HepG2 (cell line): ENCODE results near the gene BFSP1. TPM values are rescaled to one million over a fixed set of nuclear protein-coding genes. Genes with fewer than 3 reads are reported as not detected.

Source experiments
- DNMT1 ChIP-seq: sonication (generic); formaldehyde crosslinking; IDR thresholded peaks from 2 replicates; pipeline ENCODE4 v1.5.1; 2020; ENCODE audit warnings: mild to moderate bottlenecking, missing genetic modification reagents
- ELF3 ChIP-seq: IDR thresholded peaks from 2 replicates; pipeline ENCODE4 v1.6.1; 2016; ENCODE audit warnings: missing genetic modification reagents, missing compliant biosample characterization
- HDAC2 ChIP-seq: sonication (generic); formaldehyde crosslinking; IDR thresholded peaks from 2 replicates; pipeline ENCODE4 v1.4.0; 2020; ENCODE audit warnings: missing genetic modification reagents
- HMG20B ChIP-seq: conservative IDR thresholded peaks from 2 replicates; pipeline ENCODE4 v1.6.1; 2016; ENCODE audit warnings: missing genetic modification reagents, missing compliant biosample characterization
- HOXD1 ChIP-seq: sonication (generic); formaldehyde crosslinking; IDR thresholded peaks from 2 replicates; pipeline ENCODE4 v1.5.0; 2020; ENCODE audit warnings: missing genetic modification reagents
- ISX ChIP-seq: sonication (generic); formaldehyde crosslinking; conservative IDR thresholded peaks from 2 replicates; pipeline ENCODE4 v1.5.0; 2020; ENCODE audit warnings: missing genetic modification reagents
- KDM5B ChIP-seq: sonication (generic); formaldehyde crosslinking; IDR thresholded peaks from 2 replicates; pipeline ENCODE4 v1.4.0; 2020; ENCODE audit warnings: missing genetic modification reagents, mild to moderate bottlenecking, borderline replicate concordance
- MED1 ChIP-seq: sonication (generic); formaldehyde crosslinking; IDR thresholded peaks from 2 replicates; pipeline ENCODE4 v1.4.0; 2020; ENCODE audit warnings: missing genetic modification reagents
- MXD4 ChIP-seq: IDR thresholded peaks from 2 replicates; pipeline ENCODE4 v1.6.1; 2016; ENCODE audit warnings: mild to moderate bottlenecking, missing biosample characterization, missing genetic modification reagents
- NFIB ChIP-seq: sonication (generic); formaldehyde crosslinking; IDR thresholded peaks from 2 replicates; pipeline ENCODE4 v1.9.0; 2021; ENCODE audit warnings: missing genetic modification reagents, mild to moderate bottlenecking, borderline replicate concordance
- NFIC ChIP-seq: IDR thresholded peaks from 2 replicates; pipeline ENCODE4 v1.6.1; 2012; ENCODE audit warnings: mild to moderate bottlenecking, low read length, inconsistent platforms
- NKX3-1 ChIP-seq: sonication (generic); formaldehyde crosslinking; IDR thresholded peaks from 2 replicates; pipeline ENCODE4 v1.5.0; 2020; ENCODE audit warnings: missing genetic modification reagents
- POLR2AphosphoS5 ChIP-seq: IDR thresholded peaks from 2 replicates; pipeline ENCODE4 v1.6.1; 2012; ENCODE audit warnings: low read depth, low read length
- RFXAP ChIP-seq: sonication (generic); formaldehyde crosslinking; IDR thresholded peaks from 2 replicates; pipeline ENCODE4 v1.4.0; 2020; ENCODE audit warnings: missing genetic modification reagents, borderline replicate concordance
- RXRB ChIP-seq: IDR thresholded peaks from 2 replicates; pipeline ENCODE4 v1.6.1; 2016; ENCODE audit warnings: borderline replicate concordance, missing genetic modification reagents, missing compliant biosample characterization
- SMARCE1 ChIP-seq: fragments of 450-650 bp; IDR thresholded peaks from 2 replicates; pipeline ENCODE4 v1.6.1; 2017; ENCODE audit warnings: borderline replicate concordance
- SP140L ChIP-seq: sonication (generic); formaldehyde crosslinking; IDR thresholded peaks from 2 replicates; pipeline ENCODE4 v1.4.0; 2020; ENCODE audit warnings: missing genetic modification reagents, borderline replicate concordance
- YEATS2 ChIP-seq: sonication (generic); formaldehyde crosslinking; IDR thresholded peaks from 2 replicates; pipeline ENCODE4 v1.4.0; 2020; ENCODE audit warnings: missing genetic modification reagents, borderline replicate concordance
- ZBTB1 ChIP-seq: sonication (generic); formaldehyde crosslinking; IDR thresholded peaks from 2 replicates; pipeline ENCODE4 v1.4.0; 2020; ENCODE audit warnings: missing genetic modification reagents, borderline replicate concordance
- ZBTB46 ChIP-seq: sonication (generic); formaldehyde crosslinking; IDR thresholded peaks from 2 replicates; pipeline ENCODE4 v1.4.0; 2020; ENCODE audit warnings: mild to moderate bottlenecking, missing genetic modification reagents, borderline replicate concordance
- ZFP36 ChIP-seq: fragments of 150-350 bp; IDR thresholded peaks from 2 replicates; pipeline ENCODE4 v1.6.1; 2018; ENCODE audit warnings: borderline replicate concordance, low read length, low read depth; ENCODE audit not compliant: partially characterized antibody
- ZNF512 ChIP-seq: sonication (generic); formaldehyde crosslinking; IDR thresholded peaks from 2 replicates; pipeline ENCODE4 v1.4.0; 2020; ENCODE audit warnings: mild to moderate bottlenecking, missing genetic modification reagents
- ZNF549 ChIP-seq: sonication (generic); formaldehyde crosslinking; IDR thresholded peaks from 2 replicates; pipeline ENCODE4 v1.5.0; 2020; ENCODE audit warnings: missing genetic modification reagents
- ZNF773 ChIP-seq: sonication (generic); formaldehyde crosslinking; IDR thresholded peaks from 2 replicates; pipeline ENCODE4 v1.4.0; 2020; ENCODE audit warnings: missing genetic modification reagents, borderline replicate concordance
- ZNF792 ChIP-seq: IDR thresholded peaks from 2 replicates; pipeline ENCODE4 v1.6.1; 2016
- polyA plus RNA-seq, 8 experiments: library from polyadenylated mRNA; depleted of rRNA in 3 of 8; stranded (reverse) in 7 of 8; unstranded in 1 of 8; fragments of >200 nt; fragmentation: Illumina TruSeq in 4 of 8; extraction: Trizol in 4 of 8; gene quantifications; 2 replicates each; pipeline versions ENCODE4 v1.2.1 to v1.2.3, GENCODE V29; 2011 to 2016; ENCODE audit warnings: low read depth in 4 of 8, missing spikeins in 1 of 8, mixed read lengths in 1 of 8; ENCODE audit not compliant: insufficient read depth in 1 of 8
- total RNA-seq, 5 experiments: library from RNA; depleted of rRNA; stranded (reverse); fragments of >200 nt; fragmentation: Illumina TruSeq; extraction: Trizol; gene quantifications; 2 replicates each; pipeline ENCODE4 v1.2.3, GENCODE V29; 2016; ENCODE audit warnings: low read depth in 1 of 5
- TF ChIP-seq, protein P1 (sequence below): sonication (generic); formaldehyde crosslinking; IDR thresholded peaks from 2 replicates; pipeline ENCODE4 v1.9.0; 2022; ENCODE audit warnings: missing genetic modification reagents, mild to moderate bottlenecking, borderline replicate concordance

BFSP1 gene
- total and polyA plus RNA-seq, 2 of the 13 experiments (the other 11 are each of a cell fraction or from before 2014, with no cell fraction given), result 0.22 to 0.26 TPM

- no peak for TF ChIP-seq ZBTB46 (CRISPR knock-in tag)
- no peak for TF ChIP-seq HDAC2 (CRISPR knock-in tag)
- TF ChIP-seq POLR2AphosphoS5, result no peak
- no peak for TF ChIP-seq ZNF773
- TF ChIP-seq NFIB (CRISPR knock-in tag), result no peak
- no peak for TF ChIP-seq MED1 (CRISPR knock-in tag)
- TF ChIP-seq ELF3 (CRISPR knock-in tag), result peak; percentile 2; the same call in 1 of the 2 replicates
- TF ChIP-seq MXD4 (CRISPR knock-in tag), result peak; percentile 15; the same call in 1 of the 2 replicates
- TF ChIP-seq NFIC, result no peak
- no peak for TF ChIP-seq ZNF549 (CRISPR knock-in tag)
- no peak for TF ChIP-seq RXRB (CRISPR knock-in tag)
- no peak for TF ChIP-seq RFXAP (CRISPR knock-in tag)
- TF ChIP-seq ISX, result no peak
- no peak for TF ChIP-seq ZBTB1
- no peak for TF ChIP-seq ZFP36
- TF ChIP-seq SP140L, result no peak
- no peak for TF ChIP-seq HMG20B (CRISPR knock-in tag)
- TF ChIP-seq KDM5B, result 0 out of 2 replicates have a peak, but pooled peaks have one; percentile 51
- no peak for TF ChIP-seq HOXD1 (CRISPR knock-in tag)
- TF ChIP-seq SMARCE1, result no peak
- TF ChIP-seq ZNF792 (CRISPR knock-in tag), result no peak
- TF ChIP-seq DNMT1 (CRISPR knock-in tag), result no peak
- TF ChIP-seq NKX3-1 (CRISPR knock-in tag), result no peak
- TF ChIP-seq ZNF512 (CRISPR knock-in tag), result no peak
- TF ChIP-seq, protein P1, sequence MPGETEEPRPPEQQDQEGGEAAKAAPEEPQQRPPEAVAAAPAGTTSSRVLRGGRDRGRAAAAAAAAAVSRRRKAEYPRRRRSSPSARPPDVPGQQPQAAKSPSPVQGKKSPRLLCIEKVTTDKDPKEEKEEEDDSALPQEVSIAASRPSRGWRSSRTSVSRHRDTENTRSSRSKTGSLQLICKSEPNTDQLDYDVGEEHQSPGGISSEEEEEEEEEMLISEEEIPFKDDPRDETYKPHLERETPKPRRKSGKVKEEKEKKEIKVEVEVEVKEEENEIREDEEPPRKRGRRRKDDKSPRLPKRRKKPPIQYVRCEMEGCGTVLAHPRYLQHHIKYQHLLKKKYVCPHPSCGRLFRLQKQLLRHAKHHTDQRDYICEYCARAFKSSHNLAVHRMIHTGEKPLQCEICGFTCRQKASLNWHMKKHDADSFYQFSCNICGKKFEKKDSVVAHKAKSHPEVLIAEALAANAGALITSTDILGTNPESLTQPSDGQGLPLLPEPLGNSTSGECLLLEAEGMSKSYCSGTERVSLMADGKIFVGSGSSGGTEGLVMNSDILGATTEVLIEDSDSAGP (CRISPR knock-in tag), result no peak; the same call in 1 of the 2 replicates
- 0 out of 2 replicates have a peak, but pooled peaks have one; percentile 26 for TF ChIP-seq YEATS2 (CRISPR knock-in tag)
These were observed 39.4 kb upstream of the BFSP1 start (continued) for GRCh38 chr20:17570347-17571152.
